Mesodermal cell (in vitro differentiated cells): Measurements from ENCODE around the gene TMEM143.
A peak's percentile ranks its signal among the peaks of the same experiment; 100 is the strongest.

Experiments used
- H3K27ac ChIP-seq: 2 replicates; pipeline ENCODE4 v1.7.0; 2013; ENCODE audit warnings: mild to moderate bottlenecking, low read depth, low read length, moderate library complexity; ENCODE audit not compliant: severe bottlenecking
- H3K36me3 ChIP-seq: 2 replicates; pipeline ENCODE4 v1.7.1; 2013; ENCODE audit warnings: mild to moderate bottlenecking, low read length, moderate library complexity; ENCODE audit not compliant: control insufficient read depth, insufficient read depth
- H3K4me1 ChIP-seq: one replicate; pipeline ENCODE4 v1.7.1; 2013; ENCODE audit warnings: mild to moderate bottlenecking, low read length; ENCODE audit not compliant: insufficient read depth, control insufficient read depth, poor library complexity, severe bottlenecking
- H3K4me3 ChIP-seq: 2 replicates; pipeline ENCODE4 v1.7.0; 2013; ENCODE audit warnings: low read length, control low read depth, mild to moderate bottlenecking; ENCODE audit not compliant: insufficient read depth, poor library complexity, severe bottlenecking; ENCODE audit errors: extremely low read depth
- H3K9me3 ChIP-seq: 2 replicates; pipeline ENCODE4 v1.7.1; 2013; ENCODE audit warnings: mild to moderate bottlenecking, low read length, moderate library complexity; ENCODE audit not compliant: control insufficient read depth
- WGBS, 2 experiments: methylation state at CpG; one replicate each; pipeline ENCODE4 v1.1.5; 2013; ENCODE audit warnings: missing lambda C conversion rate in 2 of 2; ENCODE audit not compliant: insufficient coverage in 2 of 2; 5-methylcytosine and 5-hydroxymethylcytosine counted together

TMEM143 gene

GRCh38 chr19:48341515-48342413, 22.0 kb downstream of the TMEM143 start:
- WGBS, 2 experiments = 90% methylated on average over 2 to 9 of the region's 10 CpGs

GRCh38 chr19:48340995-48341394, 22.7 kb downstream of the TMEM143 start:
- Histone ChIP-seq H3K36me3 (no peaks in the 10 kb centered on the region), H3K27ac (no peak overlapping the region), H3K4me3 (no peak overlapping the region), H3K4me1 (no peaks in the 10 kb centered on the region), H3K9me3 (no peaks in the 10 kb centered on the region)
- WGBS, 2 experiments = 95 to 98% methylated on average over 9 to 11 of the region's 11 CpGs

More at GRCh38 chr19:48341515-48342413, 22.0 kb downstream of the TMEM143 start:
- Histone ChIP-seq H3K9me3 (no peaks in the 10 kb centered on the region), H3K4me3 (no peak overlapping the region), H3K36me3 (no peaks in the 10 kb centered on the region), H3K4me1 (no peaks in the 10 kb centered on the region), H3K27ac (no peak overlapping the region)

GRCh38 chr19:48338802-48339503, 24.8 kb downstream of the TMEM143 start:
- no peak overlapping the region for H3K27ac ChIP-seq
- H3K9me3 ChIP-seq = no peaks in the 10 kb centered on the region
- 90 to 94% methylated on average over 14 of the region's 14 CpGs for WGBS, 2 experiments
- no peak overlapping the region for H3K4me3 ChIP-seq
- no peaks in the 10 kb centered on the region for H3K36me3 ChIP-seq
- H3K4me1 ChIP-seq = no peaks in the 10 kb centered on the region

- peaks cover 2% of the 10 kb centered on the region for H3K4me1 ChIP-seq
- no peaks in the 10 kb centered on the region for H3K36me3 ChIP-seq
- WGBS, 2 experiments = 89 to 93% methylated on average over 11 to 13 of the region's 14 CpGs
- no peak overlapping the region for H3K4me3 ChIP-seq
- no peaks in the 10 kb centered on the region for H3K9me3 ChIP-seq
- H3K27ac ChIP-seq = no peak overlapping the region
Observed at GRCh38 chr19:48338253-48338755, 25.4 kb downstream of the TMEM143 start.

- Histone ChIP-seq H3K27ac (peak overlapping the region; percentile 45), H3K36me3 (peaks cover 23% of the 10 kb centered on the region), H3K4me3 (peak overlapping the region; percentile 20)
Observed at GRCh38 chr19:48333467-48334384, 30.0 kb downstream of the TMEM143 start.

GRCh38 chr19:48332662-48333466, 30.9 kb downstream of the TMEM143 start:
- peak overlapping the region; percentile 45 for H3K27ac ChIP-seq
- H3K36me3 ChIP-seq = peaks cover 31% of the 10 kb centered on the region
- peaks cover 4% of the 10 kb centered on the region for H3K4me1 ChIP-seq
- H3K4me3 ChIP-seq = peak overlapping the region; percentile 5
- WGBS, 2 experiments = 24 to 31% methylated on average over 17 to 25 of the region's 25 CpGs
- no peaks in the 10 kb centered on the region for H3K9me3 ChIP-seq

More at GRCh38 chr19:48333467-48334384, 30.0 kb downstream of the TMEM143 start:
- WGBS, 2 experiments = 30 to 31% methylated on average over 23 to 30 of the region's 54 CpGs
- peaks cover 4% of the 10 kb centered on the region for H3K4me1 ChIP-seq
- no peaks in the 10 kb centered on the region for H3K9me3 ChIP-seq

- WGBS, 2 experiments = 87 to 88% methylated on average over 3 to 6 of the region's 6 CpGs
- peaks cover 4% of the 10 kb centered on the region for H3K9me3 ChIP-seq
- no peak overlapping the region for H3K4me3 ChIP-seq
- H3K4me1 ChIP-seq = peaks cover 4% of the 10 kb centered on the region
- peak overlapping the region; percentile 26 for H3K27ac ChIP-seq
- peaks cover 36% of the 10 kb centered on the region for H3K36me3 ChIP-seq
Observed at GRCh38 chr19:48332351-48332661, 31.4 kb downstream of the TMEM143 start.

GRCh38 chr19:48330012-48330681, 33.6 kb downstream of the TMEM143 start:
- WGBS, 2 experiments = 82 to 94% methylated on average over 35 to 39 of the region's 41 CpGs
- peaks cover 5% of the 10 kb centered on the region for H3K9me3 ChIP-seq
- no peak overlapping the region for H3K4me3 ChIP-seq
- peaks cover 4% of the 10 kb centered on the region for H3K4me1 ChIP-seq
- no peak overlapping the region for H3K27ac ChIP-seq
- H3K36me3 ChIP-seq = peaks cover 45% of the 10 kb centered on the region

GRCh38 chr19:48329167-48329891, 34.4 kb downstream of the TMEM143 start:
- WGBS, 2 experiments = 75 to 87% methylated on average over 6 to 8 of the region's 15 CpGs
- Histone ChIP-seq H3K4me1 (peaks cover 4% of the 10 kb centered on the region), H3K36me3 (peaks cover 45% of the 10 kb centered on the region), H3K27ac (no peak overlapping the region), H3K4me3 (no peak overlapping the region), H3K9me3 (peaks cover 5% of the 10 kb centered on the region)
